Neural cell (in vitro differentiated cells): Measurements from ENCODE around the gene PSMB3. TPM values are rescaled to one million over a fixed set of nuclear protein-coding genes. Genes with fewer than 3 reads are reported as not detected.

Experiments
- H2AFZ ChIP-seq: fragments of 200-600, 300-800 bp; sonication (generic), shearing (Covaris generic); 2 replicates; pipeline ENCODE4 v1.6.0; 2014; ENCODE audit warnings: low read depth, mild to moderate bottlenecking, antibody characterized with exemption, low read length, moderate library complexity
- H3F3A ChIP-seq: fragments of 200-600 bp; shearing (Covaris generic); 2 replicates; pipeline ENCODE4 v1.6.1; 2016; ENCODE audit warnings: mild to moderate bottlenecking, moderate library complexity, mixed read lengths, antibody characterized with exemption, low read length; ENCODE audit not compliant: insufficient read depth, poor library complexity, severe bottlenecking
- H3K27ac ChIP-seq: fragments of 200-600, 300-800 bp; sonication (generic), shearing (Covaris generic); 2 replicates; pipeline ENCODE4 v1.5.1; 2014; ENCODE audit warnings: mild to moderate bottlenecking, low read length, moderate library complexity
- H3K27me3 ChIP-seq: fragments of 300-800, 200-600 bp; sonication (generic), shearing (Covaris generic); 2 replicates; pipeline ENCODE4 v1.6.0; 2014; ENCODE audit warnings: mild to moderate bottlenecking, low read depth, low read length, moderate library complexity; ENCODE audit not compliant: insufficient read depth
- H3K36me3 ChIP-seq: fragments of 300-800, 200-600 bp; sonication (generic), shearing (Covaris generic); 2 replicates; pipeline ENCODE4 v1.5.1; 2014; ENCODE audit warnings: mild to moderate bottlenecking, antibody characterized with exemption, low read length, moderate library complexity; ENCODE audit not compliant: insufficient read depth
- H3K4me2 ChIP-seq: fragments of 300-800, 200-600 bp; sonication (generic), shearing (Covaris generic); 2 replicates; pipeline ENCODE4 v1.6.0; 2014; ENCODE audit warnings: mild to moderate bottlenecking, low read length
- H3K4me3 ChIP-seq: fragments of 300-800, 200-600 bp; sonication (generic), shearing (Covaris generic); 2 replicates; pipeline ENCODE4 v1.5.1; 2014; ENCODE audit warnings: mild to moderate bottlenecking, low read length, moderate library complexity
- H3K79me2 ChIP-seq: fragments of 200-600 bp; shearing (Covaris generic); replicated peaks from 2 replicates; pipeline ENCODE4 v1.6.0; 2014; ENCODE audit warnings: mild to moderate bottlenecking, low read length, moderate library complexity; ENCODE audit not compliant: insufficient read depth
- H3K9ac ChIP-seq: fragments of 300-800, 200-600 bp; sonication (generic), shearing (Covaris generic); 2 replicates; pipeline ENCODE4 v1.6.1; 2016; ENCODE audit warnings: mild to moderate bottlenecking, low read length, mixed read lengths
- H3K9me2 ChIP-seq: fragments of 200-600 bp; shearing (Covaris generic); 2 replicates; pipeline ENCODE4 v1.6.1; 2016; ENCODE audit warnings: mild to moderate bottlenecking, low read length, mixed read lengths; ENCODE audit not compliant: insufficient read depth
- H3K9me3 ChIP-seq: fragments of 200-600, 300-800 bp; sonication (generic), shearing (Covaris generic); 2 replicates; pipeline ENCODE4 v1.6.1; 2016; ENCODE audit warnings: mild to moderate bottlenecking, mixed run types, low read length, moderate library complexity, mixed read lengths
- H4K20me1 ChIP-seq: fragments of 200-600 bp; shearing (Covaris generic); 2 replicates; pipeline ENCODE4 v1.6.1; 2016; ENCODE audit warnings: mild to moderate bottlenecking, mixed run types; ENCODE audit not compliant: insufficient read depth
- EP300 ChIP-seq: fragments of 450-650 bp; conservative IDR thresholded peaks from 2 replicates; pipeline ENCODE4 v1.6.1; 2014; ENCODE audit warnings: antibody characterized with exemption, mild to moderate bottlenecking, moderate library complexity; ENCODE audit not compliant: poor library complexity, severe bottlenecking
- EZH2 ChIP-seq: fragments of 200-600, 300-800 bp; shearing (Covaris generic), sonication (generic); IDR thresholded peaks from 2 replicates; pipeline ENCODE4 v1.6.1; 2014; ENCODE audit warnings: antibody characterized with exemption, low read length, borderline replicate concordance, mild to moderate bottlenecking; ENCODE audit not compliant: insufficient read depth, poor library complexity, severe bottlenecking
- MXI1 ChIP-seq: fragments of 450-650 bp; conservative IDR thresholded peaks from 2 replicates; pipeline ENCODE4 v1.6.1; 2014; ENCODE audit warnings: antibody characterized with exemption, mild to moderate bottlenecking; ENCODE audit not compliant: poor library complexity, severe bottlenecking
- POLR2AphosphoS5 ChIP-seq: IDR thresholded peaks from 2 replicates; pipeline ENCODE4 v1.6.1; 2012
- RAD21 ChIP-seq: fragments of 450-650 bp; conservative IDR thresholded peaks from 2 replicates; pipeline ENCODE4 v1.6.1; 2014; ENCODE audit warnings: antibody characterized with exemption, mild to moderate bottlenecking, moderate library complexity
- SMC3 ChIP-seq: fragments of 450-650 bp; conservative IDR thresholded peaks from 2 replicates; pipeline ENCODE4 v1.6.1; 2014; ENCODE audit warnings: antibody characterized with exemption, mild to moderate bottlenecking, moderate library complexity; ENCODE audit not compliant: poor library complexity
- TAF1 ChIP-seq: IDR thresholded peaks from 2 replicates; pipeline ENCODE4 v1.6.1; 2012; ENCODE audit warnings: low read depth
- polyA plus RNA-seq: library from polyadenylated mRNA; depleted of rRNA; stranded (reverse); fragments of >200 nt; gene quantifications from 2 replicates; pipeline ENCODE4 v1.2.3, GENCODE V29; 2014
- TF ChIP-seq, protein P1 (sequence below): fragments of 450-650 bp; IDR thresholded peaks from 2 replicates; pipeline ENCODE4 v1.5.1; 2014; ENCODE audit warnings: antibody characterized with exemption, mild to moderate bottlenecking, moderate library complexity; ENCODE audit not compliant: poor library complexity, severe bottlenecking
- TF ChIP-seq, protein P2 (sequence below): IDR thresholded peaks from 2 replicates; pipeline ENCODE4 v1.6.1; 2012; ENCODE audit warnings: borderline replicate concordance

Gene PSMB3
- polyA plus RNA-seq, 1 donor from 2014 or later: 338 TPM

DNA sequence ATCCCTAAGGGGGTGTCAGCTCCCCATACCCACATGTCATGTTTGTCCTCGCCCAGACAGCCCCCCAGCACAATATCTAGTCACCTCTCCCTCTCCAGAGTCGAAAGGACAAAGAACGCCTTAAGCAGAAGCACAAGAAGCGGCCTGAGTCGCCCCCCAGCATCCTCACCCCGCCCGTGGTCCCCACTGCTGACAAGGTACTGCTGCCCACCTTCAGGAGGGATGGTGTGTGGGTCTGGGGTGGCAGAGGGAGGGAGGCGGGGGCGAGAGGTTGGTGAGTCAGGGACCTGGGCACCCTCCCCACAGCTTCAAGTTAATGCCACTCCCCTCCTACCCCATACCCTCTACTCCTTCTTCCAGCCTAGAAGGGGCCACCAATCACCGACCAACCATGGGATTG, 39.9 kb upstream of the PSMB3 start:
- H3K27ac ChIP-seq: no peak overlapping the region
- TF ChIP-seq EZH2: no peak
- no peak for TF ChIP-seq POLR2AphosphoS5
- TF ChIP-seq, protein P1, sequence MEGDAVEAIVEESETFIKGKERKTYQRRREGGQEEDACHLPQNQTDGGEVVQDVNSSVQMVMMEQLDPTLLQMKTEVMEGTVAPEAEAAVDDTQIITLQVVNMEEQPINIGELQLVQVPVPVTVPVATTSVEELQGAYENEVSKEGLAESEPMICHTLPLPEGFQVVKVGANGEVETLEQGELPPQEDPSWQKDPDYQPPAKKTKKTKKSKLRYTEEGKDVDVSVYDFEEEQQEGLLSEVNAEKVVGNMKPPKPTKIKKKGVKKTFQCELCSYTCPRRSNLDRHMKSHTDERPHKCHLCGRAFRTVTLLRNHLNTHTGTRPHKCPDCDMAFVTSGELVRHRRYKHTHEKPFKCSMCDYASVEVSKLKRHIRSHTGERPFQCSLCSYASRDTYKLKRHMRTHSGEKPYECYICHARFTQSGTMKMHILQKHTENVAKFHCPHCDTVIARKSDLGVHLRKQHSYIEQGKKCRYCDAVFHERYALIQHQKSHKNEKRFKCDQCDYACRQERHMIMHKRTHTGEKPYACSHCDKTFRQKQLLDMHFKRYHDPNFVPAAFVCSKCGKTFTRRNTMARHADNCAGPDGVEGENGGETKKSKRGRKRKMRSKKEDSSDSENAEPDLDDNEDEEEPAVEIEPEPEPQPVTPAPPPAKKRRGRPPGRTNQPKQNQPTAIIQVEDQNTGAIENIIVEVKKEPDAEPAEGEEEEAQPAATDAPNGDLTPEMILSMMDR: no peak
- TF ChIP-seq RAD21: no peak
- TF ChIP-seq SMC3: no peak
- TF ChIP-seq EP300: no peak
- TF ChIP-seq, protein P2, sequence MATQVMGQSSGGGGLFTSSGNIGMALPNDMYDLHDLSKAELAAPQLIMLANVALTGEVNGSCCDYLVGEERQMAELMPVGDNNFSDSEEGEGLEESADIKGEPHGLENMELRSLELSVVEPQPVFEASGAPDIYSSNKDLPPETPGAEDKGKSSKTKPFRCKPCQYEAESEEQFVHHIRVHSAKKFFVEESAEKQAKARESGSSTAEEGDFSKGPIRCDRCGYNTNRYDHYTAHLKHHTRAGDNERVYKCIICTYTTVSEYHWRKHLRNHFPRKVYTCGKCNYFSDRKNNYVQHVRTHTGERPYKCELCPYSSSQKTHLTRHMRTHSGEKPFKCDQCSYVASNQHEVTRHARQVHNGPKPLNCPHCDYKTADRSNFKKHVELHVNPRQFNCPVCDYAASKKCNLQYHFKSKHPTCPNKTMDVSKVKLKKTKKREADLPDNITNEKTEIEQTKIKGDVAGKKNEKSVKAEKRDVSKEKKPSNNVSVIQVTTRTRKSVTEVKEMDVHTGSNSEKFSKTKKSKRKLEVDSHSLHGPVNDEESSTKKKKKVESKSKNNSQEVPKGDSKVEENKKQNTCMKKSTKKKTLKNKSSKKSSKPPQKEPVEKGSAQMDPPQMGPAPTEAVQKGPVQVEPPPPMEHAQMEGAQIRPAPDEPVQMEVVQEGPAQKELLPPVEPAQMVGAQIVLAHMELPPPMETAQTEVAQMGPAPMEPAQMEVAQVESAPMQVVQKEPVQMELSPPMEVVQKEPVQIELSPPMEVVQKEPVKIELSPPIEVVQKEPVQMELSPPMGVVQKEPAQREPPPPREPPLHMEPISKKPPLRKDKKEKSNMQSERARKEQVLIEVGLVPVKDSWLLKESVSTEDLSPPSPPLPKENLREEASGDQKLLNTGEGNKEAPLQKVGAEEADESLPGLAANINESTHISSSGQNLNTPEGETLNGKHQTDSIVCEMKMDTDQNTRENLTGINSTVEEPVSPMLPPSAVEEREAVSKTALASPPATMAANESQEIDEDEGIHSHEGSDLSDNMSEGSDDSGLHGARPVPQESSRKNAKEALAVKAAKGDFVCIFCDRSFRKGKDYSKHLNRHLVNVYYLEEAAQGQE: no peak
- TF ChIP-seq MXI1: no peak
- TF ChIP-seq TAF1: no peak
- no peaks in the 10 kb centered on the region for H3K27me3 ChIP-seq
- H3K4me3 ChIP-seq: no peak overlapping the region
- H3K9ac ChIP-seq: no peak overlapping the region
- H4K20me1 ChIP-seq: no peaks in the 10 kb centered on the region
- no peak overlapping the region for H3K4me2 ChIP-seq
- no peaks in the 10 kb centered on the region for H3K79me2 ChIP-seq
- no peak overlapping the region for H2AFZ ChIP-seq
- H3K9me2 ChIP-seq: no peaks in the 10 kb centered on the region
- no peaks in the 10 kb centered on the region for H3F3A ChIP-seq
- no peaks in the 10 kb centered on the region for H3K9me3 ChIP-seq
- H3K36me3 ChIP-seq: no peaks in the 10 kb centered on the region

DNA sequence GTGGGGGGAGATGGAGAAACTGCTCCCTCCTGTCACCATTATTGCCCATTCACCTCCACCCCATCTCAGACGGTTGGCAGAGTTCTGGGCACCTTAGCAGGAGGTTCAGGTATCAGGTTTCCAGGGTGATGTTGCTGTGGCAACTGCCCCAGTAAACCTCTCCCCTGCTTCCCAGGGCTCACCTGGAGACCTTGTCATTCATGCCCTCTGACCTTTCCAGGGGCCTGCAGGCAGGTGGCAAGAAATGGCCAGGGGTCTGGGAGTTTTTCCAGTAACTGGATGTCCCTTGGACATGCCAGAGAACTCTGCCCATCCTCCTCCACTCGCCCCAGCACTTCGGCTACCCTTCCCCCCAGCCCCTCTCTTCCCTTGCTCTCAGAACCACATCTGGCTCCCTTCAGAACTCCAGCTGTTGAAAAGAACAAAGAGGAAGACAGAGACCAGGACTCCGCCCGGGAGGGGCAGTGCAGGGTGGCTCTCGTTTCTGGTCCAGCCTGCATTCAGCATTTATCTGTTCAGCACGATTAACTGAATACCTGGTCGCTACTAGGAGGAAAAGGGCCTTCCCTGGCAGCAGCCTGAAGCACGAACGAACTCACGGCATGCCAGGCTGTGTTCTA, 39.0 kb upstream of the PSMB3 start:
- Histone ChIP-seq H3K9ac (no peak overlapping the region), H3K79me2 (no peaks in the 10 kb centered on the region), H2AFZ (no peak overlapping the region), H3K4me2 (no peak overlapping the region), H3K27ac (no peak overlapping the region), H4K20me1 (no peaks in the 10 kb centered on the region), H3F3A (no peaks in the 10 kb centered on the region), H3K27me3 (no peaks in the 10 kb centered on the region), H3K4me3 (no peak overlapping the region), H3K9me2 (no peaks in the 10 kb centered on the region), H3K36me3 (no peaks in the 10 kb centered on the region), H3K9me3 (no peaks in the 10 kb centered on the region)
- TF ChIP-seq MXI1 (no peak), SMC3 (no peak), EP300 (no peak), POLR2AphosphoS5 (no peak), EZH2 (no peak), RAD21 (no peak), TAF1 (no peak)
- TF ChIP-seq, protein P1: no peak
- TF ChIP-seq, protein P2: no peak
